ENCODE data around the gene SND1. TPM values are rescaled to one million over a fixed set of nuclear protein-coding genes. Genes with fewer than 3 reads are reported as not detected.

The SND1 gene
- total RNA-seq, 2 donors from 2014 or later: 91.0 to 111 TPM

DNA sequence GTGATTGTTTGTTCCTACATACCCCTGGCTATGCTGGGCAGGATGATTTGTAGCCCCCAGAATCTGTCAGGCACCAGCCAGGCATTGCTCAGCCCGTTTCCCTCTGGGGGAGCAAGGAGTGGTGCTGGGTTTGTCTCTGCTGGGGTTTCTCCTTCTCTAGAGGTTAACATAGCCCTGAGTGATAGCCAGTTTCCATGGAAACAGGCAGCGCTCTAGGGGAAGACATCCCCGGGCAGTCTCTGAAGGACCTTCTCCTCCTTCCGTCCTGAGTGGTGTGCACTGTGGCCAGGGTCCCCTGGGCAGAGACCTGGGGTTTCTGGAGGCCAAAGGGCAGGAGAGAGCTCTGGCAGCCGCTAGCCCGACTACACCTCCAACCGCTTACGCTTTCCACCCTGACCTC lies 429.8 kb downstream of the SND1 start:
- Histone ChIP-seq H3K4me1 (ENCODE audit: control insufficient read depth in 1 of 2, low read depth in 2 of 2) (no peaks in the 10 kb centered on the region), H3K9me3 (no peaks in the 10 kb centered on the region), H3K27me3 (replicated peaks; ENCODE audit: insufficient read depth) (no peaks in the 10 kb centered on the region), H3K36me3 (peaks cover 45% of the 10 kb centered on the region), H3K27ac (no peak overlapping the region), H3K4me3 (no peak overlapping the region)
- TF ChIP-seq, protein P1, sequence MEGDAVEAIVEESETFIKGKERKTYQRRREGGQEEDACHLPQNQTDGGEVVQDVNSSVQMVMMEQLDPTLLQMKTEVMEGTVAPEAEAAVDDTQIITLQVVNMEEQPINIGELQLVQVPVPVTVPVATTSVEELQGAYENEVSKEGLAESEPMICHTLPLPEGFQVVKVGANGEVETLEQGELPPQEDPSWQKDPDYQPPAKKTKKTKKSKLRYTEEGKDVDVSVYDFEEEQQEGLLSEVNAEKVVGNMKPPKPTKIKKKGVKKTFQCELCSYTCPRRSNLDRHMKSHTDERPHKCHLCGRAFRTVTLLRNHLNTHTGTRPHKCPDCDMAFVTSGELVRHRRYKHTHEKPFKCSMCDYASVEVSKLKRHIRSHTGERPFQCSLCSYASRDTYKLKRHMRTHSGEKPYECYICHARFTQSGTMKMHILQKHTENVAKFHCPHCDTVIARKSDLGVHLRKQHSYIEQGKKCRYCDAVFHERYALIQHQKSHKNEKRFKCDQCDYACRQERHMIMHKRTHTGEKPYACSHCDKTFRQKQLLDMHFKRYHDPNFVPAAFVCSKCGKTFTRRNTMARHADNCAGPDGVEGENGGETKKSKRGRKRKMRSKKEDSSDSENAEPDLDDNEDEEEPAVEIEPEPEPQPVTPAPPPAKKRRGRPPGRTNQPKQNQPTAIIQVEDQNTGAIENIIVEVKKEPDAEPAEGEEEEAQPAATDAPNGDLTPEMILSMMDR (IDR thresholded peaks at IDR 0.05): no peak
- ATAC-seq (ENCODE audit: insufficient number of reproducible peaks, low FRiP score, low read depth) (no peak), DNase-seq (ENCODE audit: low spot score) (no peak)

GRCh38 chr7:128082431-128082830 lies 430.4 kb downstream of the SND1 start:
- H3K9me3 ChIP-seq: no peaks in the 10 kb centered on the region
- ATAC-seq (ENCODE audit: insufficient number of reproducible peaks, low FRiP score, low read depth) (no peak), DNase-seq (ENCODE audit: low spot score) (no peak)
- no peak overlapping the region for H3K27ac ChIP-seq
- no peak overlapping the region for H3K4me3 ChIP-seq
- H3K27me3 ChIP-seq (replicated peaks; ENCODE audit: insufficient read depth): no peaks in the 10 kb centered on the region
- TF ChIP-seq, protein P1 (IDR thresholded peaks at IDR 0.05): no peak
- no peaks in the 10 kb centered on the region for H3K4me1 ChIP-seq (ENCODE audit: control insufficient read depth in 1 of 2, low read depth in 2 of 2)
- peaks cover 43% of the 10 kb centered on the region for H3K36me3 ChIP-seq

DNA sequence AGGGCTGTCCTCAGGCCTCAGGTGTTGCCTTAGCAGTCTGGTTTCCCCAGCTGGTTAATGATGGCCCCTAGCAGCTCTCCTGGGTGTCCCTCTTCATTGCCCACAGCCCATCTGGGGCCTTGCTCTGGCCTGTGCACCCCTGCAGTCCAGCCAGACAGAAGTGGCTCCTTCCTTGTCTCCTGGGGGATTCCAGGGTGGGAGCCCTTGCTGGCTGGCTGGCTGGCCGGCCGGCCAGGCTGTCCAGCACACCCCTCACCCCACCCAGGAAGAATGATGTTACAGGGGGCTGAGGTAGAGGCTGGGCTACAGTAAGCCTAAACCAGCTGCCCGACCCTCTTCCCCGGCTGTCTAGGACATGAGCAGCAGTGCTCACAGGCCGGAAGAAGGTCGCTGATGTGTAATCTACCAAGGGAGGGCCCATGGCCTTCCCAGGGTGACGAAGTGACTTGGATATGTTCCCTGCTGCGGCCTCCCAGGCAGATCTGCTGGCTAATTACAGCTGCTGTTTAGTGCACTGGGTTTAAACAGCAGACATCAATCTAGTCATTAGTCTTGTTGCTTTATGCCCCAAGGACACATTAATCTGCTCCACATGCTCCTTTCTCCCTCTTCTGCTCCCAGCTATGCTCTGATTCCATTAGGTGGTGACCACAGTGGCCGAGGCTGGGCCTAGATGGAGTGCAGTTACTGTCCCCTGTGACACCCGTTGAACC lies 433.1 kb downstream of the SND1 start:
- Histone ChIP-seq H3K27ac (no peak overlapping the region), H3K4me1 (ENCODE audit: control insufficient read depth in 1 of 2, low read depth in 2 of 2) (no peaks in the 10 kb centered on the region), H3K9me3 (no peaks in the 10 kb centered on the region), H3K4me3 (no peak overlapping the region), H3K36me3 (peaks cover 36% of the 10 kb centered on the region), H3K27me3 (replicated peaks; ENCODE audit: insufficient read depth) (no peaks in the 10 kb centered on the region)
- DNase-seq (ENCODE audit: low spot score): no peak
- ATAC-seq (ENCODE audit: insufficient number of reproducible peaks, low FRiP score, low read depth): no peak
- TF ChIP-seq, protein P1 (IDR thresholded peaks at IDR 0.05): no peak

- DNase-seq (ENCODE audit: low spot score): no peak
- H3K27me3 ChIP-seq (replicated peaks; ENCODE audit: insufficient read depth): no peaks in the 10 kb centered on the region
- ATAC-seq (ENCODE audit: insufficient number of reproducible peaks, low FRiP score, low read depth): no peak
- TF ChIP-seq, protein P1 (IDR thresholded peaks at IDR 0.05): no peak
- no peaks in the 10 kb centered on the region for H3K9me3 ChIP-seq
- H3K4me1 ChIP-seq (ENCODE audit: control insufficient read depth in 1 of 2, low read depth in 2 of 2): no peaks in the 10 kb centered on the region
- no peak overlapping the region for H3K27ac ChIP-seq
- peaks cover 40% of the 10 kb centered on the region for H3K36me3 ChIP-seq
- H3K4me3 ChIP-seq: no peak overlapping the region
These were observed 438.5 kb downstream of the SND1 start for GRCh38 chr7:128090492-128090891.

GRCh38 chr7:128091106-128091505 lies 439.1 kb downstream of the SND1 start:
- no peak for DNase-seq (ENCODE audit: low spot score)
- no peak for ATAC-seq (ENCODE audit: insufficient number of reproducible peaks, low FRiP score, low read depth)

More at GRCh38 chr7:128091106-128091505, 439.1 kb downstream of the SND1 start:
- H3K36me3 ChIP-seq: peaks cover 38% of the 10 kb centered on the region
- no peaks in the 10 kb centered on the region for H3K4me1 ChIP-seq (ENCODE audit: control insufficient read depth in 1 of 2, low read depth in 2 of 2)
- no peaks in the 10 kb centered on the region for H3K9me3 ChIP-seq
- no peak overlapping the region for H3K4me3 ChIP-seq
- H3K27me3 ChIP-seq (replicated peaks; ENCODE audit: insufficient read depth): no peaks in the 10 kb centered on the region
- no peak overlapping the region for H3K27ac ChIP-seq
- TF ChIP-seq, protein P1 (IDR thresholded peaks at IDR 0.05): no peak
